Stimulated activated CD8-positive, alpha-beta memory T cell treated with anti-CD3 and anti-CD28 coated beads, Interleukin-7, amount 100 ng/mL, for 24 hours (primary cell): ENCODE measurements around the gene ADCY2.

Experiments
- DNase-seq: peaks from one replicate; pipeline ENCODE4 v3.0.0-alpha.2; 2020; ENCODE audit warnings: low read depth

ADCY2 gene

DNA sequence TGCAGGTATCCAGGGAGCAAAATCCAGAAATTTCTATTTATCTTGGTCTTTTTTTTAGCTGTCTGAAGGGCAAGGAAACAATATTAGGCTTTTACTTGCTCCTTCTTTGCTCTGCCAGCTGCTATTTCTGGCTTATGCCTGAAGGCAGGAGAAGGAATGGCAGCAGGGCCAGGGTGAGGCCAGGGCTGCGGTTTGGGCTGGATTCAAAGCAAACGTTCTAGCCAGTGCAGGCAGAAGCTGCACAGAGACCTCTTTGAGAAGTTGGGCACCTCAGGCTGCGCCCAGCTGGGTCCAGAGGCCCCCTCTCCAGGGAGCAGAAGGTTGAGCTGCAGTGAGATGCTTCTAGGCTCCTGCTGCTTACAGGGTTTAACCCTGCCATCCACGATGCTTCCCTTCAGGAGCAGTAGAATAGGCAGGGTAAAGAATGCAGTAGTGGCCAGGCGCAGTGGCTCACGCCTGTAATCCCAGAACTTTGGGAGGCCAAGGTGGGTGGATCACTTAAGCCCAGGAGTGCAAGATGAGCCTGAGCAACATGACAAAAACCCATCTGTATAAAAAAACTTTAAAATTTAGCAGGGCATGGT, 201.2 kb downstream of the ADCY2 start:
- no peak for DNase-seq

DNA sequence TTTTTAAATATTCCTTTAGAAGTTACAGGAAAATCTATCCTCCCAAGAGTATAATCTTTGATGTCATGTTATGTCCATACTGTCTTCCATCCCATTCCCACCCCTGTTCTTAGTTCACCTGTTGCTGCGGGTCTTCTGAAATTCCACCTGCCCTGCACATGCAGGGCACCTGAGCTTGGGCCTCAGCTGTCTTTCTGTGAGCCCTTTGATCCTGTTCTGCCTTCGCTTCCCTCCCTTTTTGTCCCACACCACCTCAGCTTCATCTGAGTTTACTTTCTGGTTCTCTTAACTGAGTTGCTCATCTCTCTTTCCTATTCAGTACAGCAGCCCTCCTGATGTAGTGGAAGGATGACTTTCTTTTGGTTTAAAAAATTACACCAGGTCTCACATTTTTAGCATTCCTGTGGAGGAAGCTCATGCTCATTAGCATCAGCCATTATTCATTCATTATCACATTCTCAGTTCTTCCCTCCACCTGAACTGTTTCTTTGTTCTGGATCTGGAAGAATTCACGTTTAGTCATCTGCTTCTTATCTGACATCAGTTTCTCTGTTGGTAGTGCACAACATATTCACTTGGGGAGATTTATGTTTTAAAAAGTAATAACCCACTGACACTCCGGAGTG, 211.0 kb downstream of the ADCY2 start:
- DNase-seq: no peak

GRCh38 chr5:7608772-7609171, 212.8 kb downstream of the ADCY2 start:
- DNase-seq: no peak

DNA sequence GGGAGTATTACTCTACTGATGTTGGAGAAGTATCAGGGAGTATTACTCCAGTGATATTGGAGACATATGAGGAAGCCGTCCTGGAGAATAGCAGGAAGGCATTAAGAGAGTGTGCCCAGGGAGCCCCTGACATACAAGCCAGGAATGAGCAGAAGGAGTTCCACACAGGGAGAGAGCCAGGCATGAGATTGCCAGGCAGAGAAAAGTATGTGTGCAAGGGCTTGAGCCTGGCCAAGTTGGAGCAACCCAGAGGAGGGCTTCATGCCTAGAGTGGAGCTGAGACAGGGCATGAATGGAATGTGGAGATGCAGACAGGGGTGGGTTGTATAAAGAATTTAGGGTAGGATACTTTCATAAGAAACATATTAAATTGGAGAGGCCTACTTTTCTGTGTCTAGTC, 213.8 kb downstream of the ADCY2 start:
- no peak for DNase-seq

DNA sequence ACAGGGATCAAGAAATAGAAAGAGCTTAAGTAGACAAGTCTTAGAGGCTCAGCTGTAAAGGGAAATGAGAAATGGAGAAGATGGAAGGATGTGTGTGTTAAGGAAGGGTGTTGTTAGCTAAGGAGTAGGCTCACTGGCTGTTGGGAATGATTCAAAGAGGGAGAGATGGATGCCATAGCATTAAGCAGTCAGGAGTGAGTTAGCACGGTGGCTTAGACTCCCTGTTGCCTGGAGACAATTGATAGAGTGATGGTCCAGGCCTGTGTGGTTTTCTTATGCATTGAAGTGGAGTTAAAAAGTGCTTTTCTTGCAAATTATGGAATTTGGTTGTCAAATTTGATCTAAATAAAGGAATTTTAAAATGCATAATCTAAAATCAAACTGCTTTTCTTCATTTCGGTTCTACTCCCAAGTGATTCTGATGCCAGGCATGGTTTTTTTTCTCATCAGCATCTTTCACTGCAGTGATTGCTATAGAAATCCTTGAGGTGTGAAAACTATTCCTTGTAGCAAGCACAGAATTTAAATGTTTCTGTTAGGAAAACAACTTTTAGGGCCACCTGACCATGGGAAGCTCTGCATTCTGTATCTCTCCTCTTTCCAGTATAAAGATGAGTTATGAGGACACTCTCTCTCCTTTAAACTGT, 214.7 kb downstream of the ADCY2 start:
- DNase-seq: no peak

- DNase-seq: no peak
These were observed 215.6 kb downstream of the ADCY2 start for GRCh38 chr5:7611518-7611917.

GRCh38 chr5:7615566-7616061, 219.7 kb downstream of the ADCY2 start:
- DNase-seq: no peak

- DNase-seq: no peak
These were observed 221.0 kb downstream of the ADCY2 start for GRCh38 chr5:7616897-7617296.

GRCh38 chr5:7622498-7622897, 226.6 kb downstream of the ADCY2 start:
- no peak for DNase-seq

GRCh38 chr5:7625740-7626139, 229.8 kb downstream of the ADCY2 start:
- DNase-seq: no peak

- DNase-seq: no peak
These were observed 232.3 kb downstream of the ADCY2 start for GRCh38 chr5:7628248-7628647.

GRCh38 chr5:7628820-7629219, 232.9 kb downstream of the ADCY2 start:
- DNase-seq: no peak

GRCh38 chr5:7629561-7629960, 233.6 kb downstream of the ADCY2 start:
- DNase-seq: no peak

DNA sequence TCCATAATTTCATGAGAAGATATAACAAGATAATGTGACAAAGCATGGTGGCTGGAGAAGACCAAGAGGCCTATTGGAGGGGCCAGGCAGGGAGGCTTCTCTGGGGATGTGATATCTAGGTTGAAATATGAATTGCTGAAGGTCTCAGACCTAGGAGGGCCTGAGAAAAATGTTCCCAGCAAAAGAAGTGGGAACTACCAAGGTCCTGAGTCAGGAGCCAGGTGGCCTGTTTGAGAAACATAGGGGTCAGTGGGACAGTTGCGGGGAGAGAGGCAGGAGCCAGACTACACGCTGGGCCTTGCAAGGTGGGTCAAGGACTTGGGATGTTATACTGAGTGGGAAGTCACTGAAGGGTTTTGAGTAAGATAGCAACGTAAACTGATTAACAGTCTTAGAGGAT, 238.9 kb downstream of the ADCY2 start:
- no peak for DNase-seq

DNA sequence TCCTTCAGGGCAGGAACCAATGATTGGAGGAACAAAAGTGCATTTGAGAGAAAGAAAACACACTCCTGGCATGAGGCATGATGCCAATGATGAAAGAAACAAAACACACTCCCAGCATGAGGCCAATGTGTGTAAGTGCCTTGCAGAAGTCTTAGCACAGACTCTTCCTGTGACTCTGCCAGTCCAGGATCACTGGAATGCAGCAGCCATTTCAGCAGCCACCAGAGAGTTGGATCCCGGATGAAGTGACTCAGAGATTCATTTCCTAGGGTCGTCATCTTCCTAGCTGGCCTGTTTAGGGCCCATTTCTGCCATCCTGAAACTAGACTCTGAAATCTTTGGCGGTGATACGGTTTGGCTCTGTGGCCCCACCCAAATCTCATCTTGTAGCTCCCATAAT, 242.5 kb downstream of the ADCY2 start:
- DNase-seq: no peak

- DNase-seq: no peak
These were observed 246.1 kb downstream of the ADCY2 start for GRCh38 chr5:7642029-7642428.

DNA sequence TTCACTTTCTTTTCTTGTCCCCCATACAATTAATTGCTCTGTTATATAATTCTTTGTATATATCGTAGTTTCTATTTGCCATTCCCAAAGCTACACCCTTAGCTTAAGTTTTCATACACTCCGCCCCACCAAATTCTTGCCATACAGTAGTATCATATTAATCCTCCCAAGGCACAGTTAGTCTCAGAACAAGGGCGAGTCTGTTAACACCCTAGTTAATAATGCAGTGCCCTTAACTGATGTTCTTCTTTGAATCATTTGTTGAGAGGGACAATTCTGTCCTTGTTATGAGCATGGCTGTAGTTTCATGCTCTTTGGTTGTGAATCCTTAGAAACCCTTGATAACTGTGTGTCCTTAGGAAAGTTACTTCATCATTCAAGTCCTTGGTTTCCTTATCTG, 248.8 kb downstream of the ADCY2 start:
- no peak for DNase-seq

- DNase-seq: no peak
These were observed 254.8 kb downstream of the ADCY2 start for GRCh38 chr5:7650755-7651154.

- DNase-seq: no peak
These were observed 257.1 kb downstream of the ADCY2 start for GRCh38 chr5:7653046-7653445.

- no peak for DNase-seq
These were observed 261.2 kb downstream of the ADCY2 start for GRCh38 chr5:7657153-7657552.

DNA sequence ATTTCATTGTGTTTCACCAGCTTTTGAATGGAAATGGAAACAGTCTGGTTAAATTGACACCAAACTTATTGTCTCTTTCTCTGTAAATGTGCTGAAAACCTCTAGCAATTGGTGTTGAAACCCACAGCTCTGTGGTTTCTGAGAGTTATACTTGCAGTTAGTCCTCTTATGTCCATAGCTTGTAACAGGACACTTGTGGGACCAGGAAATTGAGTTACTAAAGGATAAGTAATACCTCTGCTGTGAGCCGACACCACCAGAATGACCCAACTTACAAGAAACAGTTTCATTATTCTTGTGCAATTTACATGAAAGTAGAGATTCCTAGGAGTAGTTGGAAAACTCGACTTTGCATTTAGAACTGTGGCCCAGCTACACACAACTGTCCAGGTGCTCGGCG, 263.5 kb downstream of the ADCY2 start:
- DNase-seq: no peak

- no peak for DNase-seq
These were observed 266.4 kb downstream of the ADCY2 start for GRCh38 chr5:7662289-7662688.

- DNase-seq: no peak
These were observed 267.9 kb downstream of the ADCY2 start for GRCh38 chr5:7663808-7664207.

- DNase-seq: no peak
These were observed 268.3 kb downstream of the ADCY2 start for GRCh38 chr5:7664208-7664607.
